CD1c-positive myeloid dendritic cell (primary cell): ENCODE results near the gene MTARC2.

ENCODE experiments used
- DNase-seq: peaks from one replicate; pipeline ENCODE4 v3.0.0-alpha.2; 2016; ENCODE audit errors: extremely low spot score

Gene MTARC2

DNA sequence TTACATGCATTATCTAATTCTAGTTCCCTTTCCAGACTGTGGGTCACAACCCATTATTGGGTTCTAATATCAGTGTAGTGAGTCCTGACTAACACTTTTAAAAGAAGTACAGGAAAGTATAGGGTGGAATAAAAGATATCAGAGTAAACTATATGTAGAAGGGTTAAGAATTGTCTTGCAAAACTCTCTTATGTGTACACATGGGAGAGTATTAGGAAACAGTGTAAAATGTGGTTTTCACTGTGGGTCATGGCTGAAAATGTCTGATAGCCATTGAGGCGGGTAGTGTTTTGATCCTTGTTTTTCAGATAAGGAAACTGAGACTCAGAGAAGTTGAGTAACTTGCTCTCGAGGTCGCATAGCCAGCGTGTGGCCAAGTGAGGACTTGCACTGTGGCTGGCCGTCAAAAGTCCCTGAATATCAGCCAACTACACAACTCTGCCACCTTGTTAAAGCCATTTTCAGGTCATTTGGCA is 20.0 kb downstream of the MTARC2 start:
- DNase-seq: no peak

DNA sequence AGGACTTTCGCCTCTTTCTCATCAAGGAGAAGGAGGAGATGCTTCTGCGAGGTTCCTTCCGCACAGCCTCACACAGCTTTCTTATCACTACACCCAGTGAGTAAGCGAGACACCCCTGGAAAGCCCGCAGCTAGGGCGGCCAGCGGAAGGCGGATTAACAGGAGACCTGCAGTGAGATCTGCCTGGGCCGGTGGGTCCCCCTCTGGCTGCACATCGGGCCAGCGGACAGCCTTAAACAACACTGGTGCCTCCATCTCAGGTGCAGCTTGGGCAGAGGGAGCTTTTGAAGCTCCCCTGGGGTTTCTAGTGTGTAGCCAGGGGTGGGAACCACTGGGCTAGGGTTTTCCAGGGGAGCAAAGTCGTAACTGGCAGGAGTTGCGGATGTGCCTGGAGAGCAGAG is 21.1 kb downstream of the MTARC2 start:
- DNase-seq: no peak

GRCh38 chr1:220770245-220770913 is 22.3 kb downstream of the MTARC2 start:
- no peak for DNase-seq

DNA sequence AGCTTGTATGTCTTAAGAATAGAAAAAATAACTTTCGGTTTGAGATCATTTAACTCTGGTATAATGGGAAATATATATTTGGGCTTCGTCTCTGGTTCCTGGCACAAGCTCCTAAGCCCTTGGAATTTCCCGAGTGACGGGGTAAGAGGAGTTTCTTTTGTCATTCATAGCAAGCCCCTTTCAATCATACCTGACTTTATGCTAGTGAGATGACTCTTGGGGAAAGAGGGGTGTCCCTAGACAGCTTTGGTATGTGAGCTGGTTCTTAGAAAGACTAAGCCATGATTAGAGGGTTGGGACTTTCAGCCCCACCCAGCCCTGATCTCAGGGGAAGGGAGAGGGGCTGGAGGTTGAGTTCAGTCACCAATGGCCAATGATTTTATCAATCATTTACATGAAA is 24.7 kb downstream of the MTARC2 start:
- no peak for DNase-seq

DNA sequence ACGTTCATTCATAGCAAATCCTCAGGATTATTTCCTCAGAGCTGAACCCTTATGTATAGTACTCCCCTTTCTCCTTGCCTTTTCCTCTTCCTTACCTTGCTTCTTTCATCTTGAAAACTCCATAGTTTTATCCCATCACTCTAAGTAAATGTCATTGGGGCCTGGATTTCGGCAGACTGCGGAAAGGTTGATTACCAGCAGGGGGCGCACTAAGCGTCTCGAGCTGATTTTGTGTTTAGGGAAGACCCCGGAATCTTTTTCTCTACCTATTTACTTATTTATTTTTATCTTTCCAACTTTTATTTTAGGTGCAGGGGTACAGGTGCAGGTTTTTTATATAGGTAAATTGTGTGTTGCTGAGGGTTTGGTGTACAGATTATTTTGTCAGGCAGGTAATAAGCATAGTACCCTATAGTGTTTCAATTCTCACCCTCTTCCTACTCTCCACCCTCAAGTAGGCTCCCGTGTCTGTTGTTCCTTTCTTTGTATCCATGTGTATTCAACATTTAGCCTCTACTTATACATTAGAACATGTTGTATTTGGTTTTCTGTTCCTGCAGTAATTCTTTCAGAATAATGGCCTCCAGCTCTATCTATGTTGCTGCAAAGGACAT is 27.2 kb downstream of the MTARC2 start:
- DNase-seq: peak; percentile 59

DNA sequence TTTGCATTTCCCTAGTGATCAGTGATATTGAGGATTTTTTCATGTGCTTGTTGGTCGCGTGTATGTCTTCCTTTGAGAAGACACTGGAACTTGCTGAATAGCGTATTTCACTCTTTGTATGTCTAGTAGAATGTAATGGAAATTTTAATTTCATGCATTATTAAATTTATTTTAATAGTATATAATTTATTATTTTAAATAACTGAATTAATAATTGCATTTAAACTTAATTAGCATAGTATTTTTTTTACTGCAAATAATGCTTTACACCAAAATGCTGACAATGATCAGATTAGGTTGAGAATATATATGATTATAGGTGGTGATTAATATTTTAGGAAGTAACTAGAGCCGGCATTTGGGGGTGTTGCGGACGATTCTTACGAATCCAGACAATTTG is 28.1 kb downstream of the MTARC2 start:
- no peak for DNase-seq

DNA sequence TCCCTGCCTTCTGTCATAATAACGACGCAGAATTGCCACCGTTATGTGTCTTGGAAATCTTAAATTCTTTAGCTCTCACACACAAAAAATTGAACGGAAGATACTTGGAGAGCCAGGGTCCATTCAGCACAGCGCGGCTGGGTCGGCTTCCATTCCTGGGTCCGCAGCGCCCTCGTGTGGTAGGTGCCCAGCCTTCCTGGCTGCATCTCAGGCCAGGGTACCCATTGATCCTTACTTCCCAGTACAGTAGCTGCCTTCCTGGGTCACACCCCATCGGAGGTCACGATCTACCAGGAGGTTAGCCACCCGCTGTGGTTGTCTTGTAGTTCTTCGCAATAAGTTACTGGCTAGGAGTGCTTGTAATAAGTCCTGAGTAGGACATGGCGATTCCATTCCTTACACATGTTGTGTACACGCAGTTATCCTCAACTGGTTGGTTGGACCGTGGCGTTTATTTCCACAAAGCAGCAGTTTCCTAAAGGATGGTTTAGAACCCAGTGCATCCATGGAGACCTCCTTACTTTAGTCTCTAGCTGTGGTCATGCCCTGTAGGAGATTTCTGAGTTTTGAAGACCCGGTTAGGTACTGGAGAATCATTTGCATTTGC is 28.7 kb downstream of the MTARC2 start:
- DNase-seq: peak; percentile 78

DNA sequence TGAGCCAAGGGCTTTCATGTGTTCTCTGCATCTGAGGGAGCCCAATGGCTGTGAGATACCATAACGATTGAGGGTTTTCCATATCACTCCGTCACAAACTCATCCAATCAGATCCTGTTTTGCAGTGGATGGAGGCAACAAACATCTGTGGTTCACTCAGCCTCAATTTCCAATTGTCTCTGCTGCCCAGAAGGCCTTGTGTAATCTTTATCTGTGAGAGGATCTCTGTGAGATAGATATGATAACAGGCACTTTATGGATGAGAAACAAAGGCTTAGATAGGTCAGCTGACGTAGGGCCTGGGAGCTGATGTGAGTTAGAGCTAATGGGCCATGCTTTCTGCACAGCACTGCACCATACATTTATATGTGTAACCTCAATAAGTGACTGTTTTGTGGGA is 35.3 kb downstream of the MTARC2 start:
- no peak for DNase-seq

GRCh38 chr1:220784751-220785150 is 36.6 kb downstream of the MTARC2 start:
- no peak for DNase-seq

DNA sequence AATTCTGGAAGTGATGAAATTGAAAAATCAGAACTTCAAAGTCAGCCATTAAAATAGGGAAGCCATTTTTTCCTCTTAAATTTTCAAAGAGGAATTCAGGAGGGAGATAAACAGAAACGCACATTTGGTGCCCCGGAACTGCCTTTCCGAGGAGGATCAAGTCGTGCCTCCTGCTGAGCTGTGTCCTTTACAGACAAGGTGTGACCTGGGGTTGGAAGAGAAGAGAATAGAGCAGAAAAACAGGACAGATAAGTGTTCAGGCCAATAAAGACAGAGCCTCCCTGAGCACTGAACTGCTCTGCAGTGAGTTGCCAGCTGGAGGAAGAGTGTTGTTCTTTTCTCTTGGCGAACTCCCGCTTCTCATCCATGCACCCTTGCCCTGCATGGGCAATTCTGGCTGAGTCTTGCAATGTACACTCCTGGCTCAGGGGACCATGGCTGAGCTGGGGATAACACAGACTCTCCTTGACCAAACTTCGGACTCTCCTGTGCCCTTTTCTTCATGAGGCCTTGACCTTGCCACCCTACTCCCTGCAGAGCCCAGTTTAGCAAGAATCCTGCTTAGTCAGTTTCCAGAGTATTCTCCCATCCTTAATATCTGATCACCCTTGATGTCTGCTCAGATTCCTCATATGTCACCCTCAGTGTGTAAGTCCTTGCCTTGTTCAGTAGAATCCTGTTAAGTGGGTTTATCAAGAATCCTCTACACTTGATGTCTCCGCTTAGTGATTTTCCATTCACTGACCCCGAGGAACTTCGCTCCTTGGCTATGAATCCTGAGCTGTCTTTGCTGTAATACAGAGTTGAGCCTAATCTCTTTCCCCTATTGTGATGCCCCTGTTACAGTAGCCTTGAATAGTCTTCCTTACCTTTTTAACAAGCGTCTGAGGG is 37.3 kb downstream of the MTARC2 start:
- no peak for DNase-seq

DNA sequence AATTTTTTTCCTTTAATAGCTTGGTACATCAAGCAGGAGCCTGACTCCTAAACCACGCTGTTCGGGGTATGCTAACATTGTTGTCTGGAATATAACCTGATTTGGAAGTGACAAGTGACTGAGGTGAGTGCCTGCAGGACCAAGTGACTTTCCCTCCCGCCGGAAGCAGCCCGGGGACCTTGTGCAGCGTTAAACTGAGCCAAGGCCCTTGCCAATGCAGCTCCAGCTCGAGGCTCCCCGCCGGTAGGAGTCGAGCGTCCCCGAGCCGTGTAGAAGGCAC is 37.9 kb downstream of the MTARC2 start:
- DNase-seq: no peak

- DNase-seq: peak; percentile 58
Measured at GRCh38 chr1:220786337-220787068, 38.4 kb downstream of the MTARC2 start, which contains the start of gene MTARC1. Gene MTARC1 (plus strand): TSS chr1:220786913. CDS start chr1:220786945, 32 bp downstream.

- peak; percentile 11 for DNase-seq
Measured at GRCh38 chr1:220787069-220787619, 39.0 kb downstream of the MTARC2 start.

- no peak for DNase-seq
Measured at GRCh38 chr1:220788900-220789299, 40.8 kb downstream of the MTARC2 start.

DNA sequence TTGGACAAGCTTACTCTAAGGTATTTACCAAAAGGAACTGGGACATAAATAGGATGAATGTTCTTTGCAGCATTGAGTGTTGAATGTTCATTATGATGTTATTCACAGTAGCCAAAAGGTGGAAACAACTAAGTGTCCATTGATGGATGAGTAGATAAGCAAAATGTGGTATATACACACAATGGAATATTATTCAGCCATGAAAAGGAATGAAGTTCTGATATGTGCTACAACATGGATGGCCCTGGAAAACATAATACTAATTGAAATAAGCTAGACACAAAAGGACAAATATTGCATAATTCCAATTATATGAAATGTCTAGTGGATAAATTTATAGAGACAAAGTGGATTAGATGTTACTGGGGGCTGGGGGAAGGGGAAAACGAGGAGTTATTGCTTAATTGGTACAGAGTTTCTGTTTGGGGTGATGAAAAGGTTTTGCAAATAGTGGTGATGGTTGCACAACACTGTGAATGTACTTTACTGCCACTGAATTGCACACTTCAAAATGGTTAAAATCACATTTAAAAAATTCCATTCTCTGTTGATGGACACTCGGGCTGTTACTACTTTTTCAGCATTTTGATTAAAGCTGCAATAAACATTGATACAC is 41.5 kb downstream of the MTARC2 start:
- no peak for DNase-seq

DNA sequence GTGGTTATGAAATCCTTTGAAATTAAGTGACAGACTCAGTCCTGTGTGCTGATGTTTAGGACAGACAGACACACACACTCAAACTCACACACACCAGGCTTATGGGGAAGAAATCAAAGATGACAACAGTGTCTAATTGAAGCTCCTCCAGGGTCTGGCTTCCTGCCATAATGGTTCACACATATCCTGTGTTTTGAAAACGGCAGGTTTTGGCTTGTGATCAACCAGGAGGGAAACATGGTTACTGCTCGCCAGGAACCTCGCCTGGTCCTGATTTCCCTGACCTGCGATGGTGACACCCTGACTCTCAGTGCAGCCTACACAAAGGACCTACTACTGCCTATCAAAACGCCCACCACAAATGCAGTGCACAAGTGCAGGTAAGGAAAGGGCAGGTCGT is 43.2 kb downstream of the MTARC2 start:
- no peak for DNase-seq

- DNase-seq: no peak
Measured at GRCh38 chr1:220791956-220792355, 43.8 kb downstream of the MTARC2 start.

GRCh38 chr1:220796530-220796929 is 48.4 kb downstream of the MTARC2 start:
- no peak for DNase-seq

- no peak for DNase-seq
Measured at GRCh38 chr1:220797044-220797443, 48.9 kb downstream of the MTARC2 start.

DNA sequence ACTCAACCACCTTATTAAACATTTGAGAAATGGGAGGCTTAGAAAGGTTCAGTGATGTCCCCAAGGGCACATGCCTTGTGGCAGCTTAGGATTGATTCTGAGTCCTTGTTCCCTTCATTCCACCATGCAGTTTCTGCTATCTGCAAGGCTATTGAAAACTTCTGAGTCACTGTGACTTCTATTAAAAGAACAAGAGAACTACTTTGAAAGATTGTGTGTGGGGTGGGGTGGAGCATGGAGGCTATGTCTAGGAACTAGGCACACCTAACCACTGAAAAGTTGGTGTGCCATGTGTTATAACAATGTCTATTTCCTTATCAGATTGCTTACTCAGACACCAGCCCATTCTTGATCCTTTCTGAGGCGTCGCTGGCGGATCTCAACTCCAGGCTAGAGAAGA is 49.4 kb downstream of the MTARC2 start:
- no peak for DNase-seq

DNA sequence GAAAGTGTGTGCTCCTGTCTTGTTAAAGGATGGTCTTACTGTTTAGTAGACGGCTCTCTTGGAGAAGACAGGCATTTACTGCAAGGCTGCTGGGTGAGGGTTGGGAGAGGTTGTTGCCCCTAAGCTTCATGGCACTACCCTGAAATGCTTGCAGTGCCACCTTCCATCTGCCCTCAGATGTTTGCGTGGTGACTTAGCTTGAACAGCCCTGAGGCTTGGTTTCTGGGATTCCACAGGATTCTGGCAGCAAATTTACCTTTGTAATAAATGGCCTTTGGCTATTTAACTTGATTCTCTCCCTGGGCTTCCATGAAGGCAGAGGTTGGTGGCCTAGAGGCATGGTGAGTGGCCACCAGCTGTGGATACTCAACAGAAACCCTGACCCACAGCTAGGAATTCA is 50.2 kb downstream of the MTARC2 start:
- no peak for DNase-seq
